ENCODE results near the gene FAM50B. TPM values are rescaled to one million over a fixed set of nuclear protein-coding genes. Genes with fewer than 3 reads are reported as not detected.

The FAM50B gene
- total and polyA plus RNA-seq, 10 of the 15 experiments (the other 5 are each of a cell fraction or from before 2014, with no cell fraction given), result 0.58 to 10.2 (median 5.9) TPM

- intact Hi-C loops (cut with micrococcal nuclease; ENCODE audit: unreplicated experiment) (no loop called here), in situ Hi-C loops (cut with MboI) (no loop called here)
- Histone ChIP-seq H3K27me3 (replicated peaks in 1 of 2; ENCODE audit: control insufficient read depth in 2 of 2, insufficient read depth in 2 of 2, low read length in 1 of 2) (no peaks in the 10 kb centered on the region), H3K4me1 (ENCODE audit: control insufficient read depth, insufficient read depth, low read length) (no peaks in the 10 kb centered on the region; the same call in 1 of the 2 replicates), H3K4me3 (no peak overlapping the region), H3K27ac (ENCODE audit: control insufficient read depth, insufficient read depth) (no peak overlapping the region), H3K9me3 (replicated peaks; ENCODE audit: control insufficient read depth, insufficient read depth, low read length) (no peaks in the 10 kb centered on the region; the same call in 2 of the 3 replicates), H3K4me2 (ENCODE audit: control insufficient read depth, insufficient read depth) (no peak overlapping the region), H4K20me1 (ENCODE audit: control insufficient read depth, insufficient read depth) (no peaks in the 10 kb centered on the region), H3K9ac (ENCODE audit: control insufficient read depth, insufficient read depth, low read length) (no peak overlapping the region), H3K79me2 (ENCODE audit: control insufficient read depth, insufficient read depth, low read length) (no peaks in the 10 kb centered on the region), H3K36me3 (ENCODE audit: control insufficient read depth in 2 of 2, insufficient read depth in 2 of 2, low read length in 1 of 2) (no peaks in the 10 kb centered on the region), H2AFZ (ENCODE audit: control insufficient read depth, low read depth, low read length) (no peak overlapping the region)
- 60% methylated on average over 9 of the region's 9 CpGs for WGBS (ENCODE audit: insufficient coverage, insufficient replicate concordance, low lambda C conversion rate, missing lambda C conversion rate)
- TF ChIP-seq MEF2B (IDR thresholded peaks at IDR 0.05; ENCODE audit: partially characterized antibody, poor library complexity, severe bottlenecking) (peak; percentile 17), NR2C2 (IDR thresholded peaks at IDR 0.05; ENCODE audit: borderline replicate concordance, control insufficient read depth, insufficient read length, low read depth) (no peak), RAD51 (IDR thresholded peaks at IDR 0.05) (peak; percentile 27; the same call in 1 of the 2 replicates)
- ChIA-PET SMC1A (ENCODE audit: uncharacterized antibody, unreplicated experiment) (interaction anchor here (1.4 kb wide), 1 partner anchor 10 kb away, joined by 5 read pairs; no protein-coding TSS in a partner anchor), RAD21 (ENCODE audit: unreplicated experiment) (no interaction called here), POLR2A (no interaction called here), CTCF (interaction anchor here (1.1 to 1.3 kb wide), 2 partner anchors 14 to 149 kb away, joined by 3 read pairs; no protein-coding TSS in a partner anchor)
- ATAC-seq, result no peak
- no TSS peak for BruUV-seq (replicated peaks)
- no peak for FAIRE-seq
- no peak for DNase-seq (ENCODE audit: low read depth, low spot score)
These were observed 5.6 kb upstream of the FAM50B start for GRCh38 chr6:3843379-3844096.

- Histone ChIP-seq H4K20me1 (ENCODE audit: control insufficient read depth, insufficient read depth) (no peaks in the 10 kb centered on the region), H3K4me1 (ENCODE audit: control insufficient read depth, insufficient read depth, low read length) (no peaks in the 10 kb centered on the region; the same call in 1 of the 2 replicates), H3K9ac (ENCODE audit: control insufficient read depth, insufficient read depth, low read length) (no peak overlapping the region), H3K79me2 (ENCODE audit: control insufficient read depth, insufficient read depth, low read length) (no peaks in the 10 kb centered on the region), H3K4me2 (ENCODE audit: control insufficient read depth, insufficient read depth) (no peak overlapping the region), H3K27ac (ENCODE audit: control insufficient read depth, insufficient read depth) (no peak overlapping the region), H3K27me3 (replicated peaks in 1 of 2; ENCODE audit: control insufficient read depth in 2 of 2, insufficient read depth in 2 of 2, low read length in 1 of 2) (no peaks in the 10 kb centered on the region), H2AFZ (ENCODE audit: control insufficient read depth, low read depth, low read length) (no peak overlapping the region), H3K4me3 (no peak overlapping the region), H3K36me3 (ENCODE audit: control insufficient read depth in 2 of 2, insufficient read depth in 2 of 2, low read length in 1 of 2) (no peaks in the 10 kb centered on the region), H3K9me3 (replicated peaks; ENCODE audit: control insufficient read depth, insufficient read depth, low read length) (no peaks in the 10 kb centered on the region; the same call in 2 of the 3 replicates)
- WGBS (ENCODE audit: insufficient coverage, insufficient replicate concordance, low lambda C conversion rate, missing lambda C conversion rate), result 82% methylated on average over 5 of the region's 5 CpGs
- in situ Hi-C loops (cut with MboI) (no loop called here), intact Hi-C loops (cut with micrococcal nuclease; ENCODE audit: unreplicated experiment) (no loop called here)
- ChIA-PET RAD21 (ENCODE audit: unreplicated experiment) (no interaction called here), CTCF (no interaction called here), POLR2A (no interaction called here), SMC1A (ENCODE audit: uncharacterized antibody, unreplicated experiment) (no interaction called here)
- DNase-seq (ENCODE audit: low read depth, low spot score) (no peak), ATAC-seq (no peak), FAIRE-seq (no peak)
- no TSS peak for BruUV-seq (replicated peaks)
- no peak for TF ChIP-seq SPI1 (IDR thresholded peaks at IDR 0.05; ENCODE audit: borderline replicate concordance, insufficient read depth, low read depth, low read length)
- TF ChIP-seq SMAD5 (IDR thresholded peaks at IDR 0.05; ENCODE audit: low read depth), result no peak
- TF ChIP-seq SREBF2 (IDR thresholded peaks at IDR 0.05; ENCODE audit: low read length), result no peak
These were observed 5.1 kb upstream of the FAM50B start for GRCh38 chr6:3844097-3844463.

Data from GM12878 (cell line).